ENCODE results near the gene OR4D10.

- TF ChIP-seq POLR2AphosphoS5 (IDR thresholded peaks at IDR 0.05; ENCODE audit: low read depth, low read length), result no peak
- no peak for TF ChIP-seq CTCF (IDR thresholded peaks at IDR 0.05 in 2 of 3, conservative IDR thresholded peaks at IDR 0.05 in 1 of 3; ENCODE audit: borderline replicate concordance in 1 of 3, insufficient read depth in 1 of 3, low read depth in 2 of 3, low read length in 2 of 3)
- no peak for TF ChIP-seq EZH2phosphoT487 (IDR thresholded peaks at IDR 0.05; ENCODE audit: borderline replicate concordance)
- TF ChIP-seq FOSL1 (IDR thresholded peaks at IDR 0.05; ENCODE audit: low read depth), result no peak
- TF ChIP-seq EZH2 (IDR thresholded peaks at IDR 0.05), result no peak
- no peak for TF ChIP-seq RAD21 (IDR thresholded peaks at IDR 0.05; ENCODE audit: low read depth)
- TF ChIP-seq SP1 (IDR thresholded peaks at IDR 0.05; ENCODE audit: low read depth), result no peak
- no peak for TF ChIP-seq POLR2A (IDR thresholded peaks at IDR 0.05; ENCODE audit: borderline replicate concordance, extremely low read depth, insufficient read depth, insufficient read length)
- no peak for TF ChIP-seq SIN3A (IDR thresholded peaks at IDR 0.05; ENCODE audit: low read depth)
- no peak for TF ChIP-seq ZNF274 (IDR thresholded peaks at IDR 0.05; ENCODE audit: low read depth, low read length)
- TF ChIP-seq JUND (IDR thresholded peaks at IDR 0.05), result no peak
- TF ChIP-seq REST (IDR thresholded peaks at IDR 0.05; ENCODE audit: low read depth), result no peak
- no peak for TF ChIP-seq ZBTB33 (IDR thresholded peaks at IDR 0.05; ENCODE audit: extremely low read depth, insufficient replicate concordance, low read length)
- no peak for TF ChIP-seq SRF (IDR thresholded peaks at IDR 0.05; ENCODE audit: low read depth)
Measured at GRCh38 chr11:59510941-59511589, 38.0 kb downstream of the OR4D10 start, which contains the start of gene OR4D9.
